WTC11 (cell line): Measurements from ENCODE around the gene BOLA3. TPM values are rescaled to one million over a fixed set of nuclear protein-coding genes. Genes with fewer than 3 reads are reported as not detected.
A peak's percentile ranks its signal among the peaks of the same experiment; 100 is the strongest.

Experiments
- ATAC-seq: fragments of 200-7000 bp; cut with Tn5 transposase; 2 replicates; pipeline ENCODE4 v1.10.0; 2021; ENCODE audit warnings: mild to moderate bottlenecking, moderate library complexity
- CTCF ChIA-PET: fragments of 300-600 bp; sonication (Branson Sonifier 250); formaldehyde crosslinking; loops from one replicate; lab custom pipeline; 2021; ENCODE audit warnings: antibody characterized with exemption; lab: Charles Lee
- POLR2A ChIA-PET: fragments of 350-600 bp; sonication (Branson Sonifier 250); formaldehyde crosslinking; loops from one replicate; lab custom pipeline; 2021; ENCODE audit warnings: antibody characterized with exemption; lab: Charles Lee
- DNase-seq: peaks from one replicate; pipeline ENCODE4 v3.0.0; 2021; ENCODE audit warnings: low spot score
- H3K27ac Mint-ChIP-seq: 2 replicates; pipeline ENCODE4 v1.8.0; 2021; ENCODE audit warnings: mixed read lengths
- H3K27me3 Mint-ChIP-seq: 2 replicates; pipeline ENCODE4 v1.8.0; 2021; ENCODE audit warnings: low read depth, mild to moderate bottlenecking, moderate library complexity, mixed read lengths
- H3K36me3 Mint-ChIP-seq: 2 replicates; pipeline ENCODE4 v1.8.0; 2021; ENCODE audit warnings: mixed read lengths
- H3K4me1 Mint-ChIP-seq: 2 replicates; pipeline ENCODE4 v1.8.0; 2022; ENCODE audit warnings: mixed read lengths
- H3K4me3 Mint-ChIP-seq: 2 replicates; pipeline ENCODE4 v1.8.0; 2021; ENCODE audit warnings: mild to moderate bottlenecking, moderate library complexity, mixed read lengths
- H3K9me3 Mint-ChIP-seq: 2 replicates; pipeline ENCODE4 v1.8.0; 2021; ENCODE audit warnings: mixed read lengths
- E2F4 ChIP-seq: sonication (generic); formaldehyde crosslinking; IDR thresholded peaks from 2 replicates; pipeline ENCODE4 v1.8.1; 2022; ENCODE audit warnings: low read depth, mild to moderate bottlenecking, moderate library complexity, missing genetic modification reagents, borderline replicate concordance
- ERG ChIP-seq: fragments of 250-450 bp; sonication (Bioruptor Pico); IDR thresholded peaks from 2 replicates; pipeline ENCODE4 v1.8.0; 2021; ENCODE audit warnings: mild to moderate bottlenecking
- ETV6 ChIP-seq: sonication (generic); formaldehyde crosslinking; IDR thresholded peaks from 2 replicates; pipeline ENCODE4 v1.8.1; 2022; ENCODE audit warnings: mild to moderate bottlenecking, missing genetic modification reagents
- FOXP4 ChIP-seq: sonication (generic); formaldehyde crosslinking; IDR thresholded peaks from 2 replicates; pipeline ENCODE4 v1.8.0; 2022; ENCODE audit warnings: mild to moderate bottlenecking, missing genetic modification reagents
- MAX ChIP-seq: sonication (generic); formaldehyde crosslinking; IDR thresholded peaks from 2 replicates; pipeline ENCODE4 v1.8.0; 2022; ENCODE audit warnings: mild to moderate bottlenecking, missing genetic modification reagents
- MYBL2 ChIP-seq: sonication (generic); formaldehyde crosslinking; IDR thresholded peaks from 2 replicates; pipeline ENCODE4 v1.8.1; 2023; ENCODE audit warnings: mild to moderate bottlenecking, moderate library complexity, missing genetic modification reagents
- NFE2L1 ChIP-seq: sonication (generic); formaldehyde crosslinking; IDR thresholded peaks from 2 replicates; pipeline ENCODE4 v1.8.1; 2023; ENCODE audit warnings: missing genetic modification reagents
- NR1H2 ChIP-seq: sonication (generic); formaldehyde crosslinking; IDR thresholded peaks from 2 replicates; pipeline ENCODE4 v1.9.0; 2021; ENCODE audit warnings: mild to moderate bottlenecking, moderate library complexity, missing genetic modification reagents
- NR3C1 ChIP-seq: sonication (generic); formaldehyde crosslinking; conservative IDR thresholded peaks from 2 replicates; pipeline ENCODE4 v1.8.1; 2023; ENCODE audit warnings: low read depth, mild to moderate bottlenecking, missing genetic modification reagents
- PRRX2 ChIP-seq: fragments of 250-450 bp; sonication (Bioruptor Pico); IDR thresholded peaks from 2 replicates; pipeline ENCODE4 v1.8.0; 2021; ENCODE audit warnings: mild to moderate bottlenecking
- RORB ChIP-seq: fragments of 250-450 bp; sonication (Bioruptor Pico); IDR thresholded peaks from 2 replicates; pipeline ENCODE4 v1.9.0; 2021; ENCODE audit warnings: mild to moderate bottlenecking
- SOX15 ChIP-seq: fragments of 250-450 bp; sonication (Bioruptor Pico); IDR thresholded peaks from 2 replicates; pipeline ENCODE4 v1.9.0; 2021; ENCODE audit warnings: mild to moderate bottlenecking
- SP1 ChIP-seq: sonication (generic); formaldehyde crosslinking; conservative IDR thresholded peaks from 2 replicates; pipeline ENCODE4 v1.8.1; 2022; ENCODE audit warnings: missing genetic modification reagents
- ZBTB43 ChIP-seq: sonication (generic); formaldehyde crosslinking; IDR thresholded peaks from 2 replicates; pipeline ENCODE4 v1.8.1; 2023; ENCODE audit warnings: mild to moderate bottlenecking, missing genetic modification reagents
- ZNF281 ChIP-seq: sonication (generic); formaldehyde crosslinking; IDR thresholded peaks from 2 replicates; pipeline ENCODE4 v1.8.0; 2023; ENCODE audit warnings: mild to moderate bottlenecking, missing genetic modification reagents
- ZNF317 ChIP-seq: sonication (generic); formaldehyde crosslinking; IDR thresholded peaks from 2 replicates; pipeline ENCODE4 v1.8.1; 2023; ENCODE audit warnings: low read depth, mild to moderate bottlenecking, moderate library complexity, missing genetic modification reagents, borderline replicate concordance
- ZNF532 ChIP-seq: fragments of 250-450 bp; sonication (Bioruptor Pico); IDR thresholded peaks from 2 replicates; pipeline ENCODE4 v1.9.0; 2021; ENCODE audit warnings: mild to moderate bottlenecking, borderline replicate concordance
- ZSCAN18 ChIP-seq: fragments of 250-450 bp; sonication (Bioruptor Pico); IDR thresholded peaks from 2 replicates; pipeline ENCODE4 v2.1.2; 2022; ENCODE audit warnings: mild to moderate bottlenecking, moderate library complexity
- total RNA-seq: library from RNA; stranded (reverse); gene quantifications from 3 replicates; pipeline ENCODE4 v1.2.3, GENCODE V29; 2021

The BOLA3 gene
- total RNA-seq, 1 experiment from 2014 or later: 58.2 TPM

- Mint-ChIP-seq H3K36me3 (no peaks in the 10 kb centered on the region), H3K4me1 (peaks cover 27% of the 10 kb centered on the region), H3K27ac (no peak overlapping the region), H3K9me3 (no peaks in the 10 kb centered on the region), H3K4me3 (no peak overlapping the region), H3K27me3 (peaks cover 4% of the 10 kb centered on the region; the same call in 1 of the 2 replicates)
- ATAC-seq (no peak), DNase-seq (no peak)
- CTCF ChIA-PET: interaction anchor here (0.9 to 1.0 kb wide), 2 partner anchors 11 to 202 kb away, joined by 3 read pairs; no protein-coding TSS in a partner anchor
- TF ChIP-seq NR1H2 (CRISPR knock-in tag) (no peak), ZNF281 (CRISPR knock-in tag) (no peak), NFE2L1 (CRISPR knock-in tag) (no peak), NR3C1 (CRISPR knock-in tag) (no peak), PRRX2 (CRISPR knock-in tag) (no peak), SP1 (no peak), MYBL2 (CRISPR knock-in tag) (no peak), ETV6 (no peak), ERG (CRISPR knock-in tag) (no peak), RORB (no peak), SOX15 (CRISPR knock-in tag) (no peak), E2F4 (CRISPR knock-in tag) (no peak), ZNF532 (CRISPR knock-in tag) (no peak), ZSCAN18 (CRISPR knock-in tag) (no peak)
- POLR2A ChIA-PET: no interaction called here
These were observed 38.2 kb downstream of the BOLA3 start for GRCh38 chr2:74109551-74109950.

GRCh38 chr2:74107071-74107470, 40.6 kb downstream of the BOLA3 start:
- ChIA-PET CTCF (interaction anchor here (0.7 to 2.7 kb wide), 6 partner anchors 13 to 279 kb away, joined by 3 to 13 read pairs (median 4); no protein-coding TSS in a partner anchor), POLR2A (interaction anchor here (1.5 kb wide), 1 partner anchor 13 kb away, joined by 4 read pairs; no protein-coding TSS in a partner anchor)
- H3K27me3 Mint-ChIP-seq: no peaks in the 10 kb centered on the region
- DNase-seq (peak; percentile 65), ATAC-seq (peak; percentile 88)
- peak overlapping the region; percentile 90 for H3K27ac Mint-ChIP-seq
- no peaks in the 10 kb centered on the region; the same call in 1 of the 2 replicates for H3K36me3 Mint-ChIP-seq
- peak overlapping the region; percentile 56 for H3K4me3 Mint-ChIP-seq
- H3K4me1 Mint-ChIP-seq: peaks cover 27% of the 10 kb centered on the region
- H3K9me3 Mint-ChIP-seq: no peaks in the 10 kb centered on the region
- no peak for TF ChIP-seq FOXP4
- no peak for TF ChIP-seq ZNF317 (CRISPR knock-in tag)
- no peak for TF ChIP-seq MAX
- TF ChIP-seq ZBTB43: no peak
